ENCODE measurements around the gene MTG1.
"Not testable (repeated sequence)": the region's sequence is repeated elsewhere in the genome, so short reads cannot be mapped to it uniquely, and the experiment has no call there.

Gene MTG1

GRCh38 chr10:133432789-133433188, 38.8 kb downstream of the MTG1 start:
- not testable (repeated sequence) for H3K4me3 ChIP-seq (ENCODE audit: low read depth, low read length); H3K79me2 ChIP-seq; H3K9ac ChIP-seq; H3K27me3 ChIP-seq (ENCODE audit: control insufficient read depth, insufficient read depth, low read length); H3K4me2 ChIP-seq (ENCODE audit: low read length); H3K4me1 ChIP-seq; H2AFZ ChIP-seq; H3K9me3 ChIP-seq (ENCODE audit: control insufficient read depth, low read length); H3K27ac ChIP-seq; H3K36me3 ChIP-seq (ENCODE audit: control insufficient read depth, insufficient read depth, low read length)

- H3K9ac ChIP-seq = no peak overlapping the region
- no peaks in the 10 kb centered on the region for H3K4me1 ChIP-seq
- H3K27ac ChIP-seq = no peak overlapping the region
- H3K79me2 ChIP-seq = no peaks in the 10 kb centered on the region
- no peaks in the 10 kb centered on the region for H3K27me3 ChIP-seq (ENCODE audit: control insufficient read depth, insufficient read depth, low read length)
- H3K4me2 ChIP-seq (ENCODE audit: low read length) = no peak overlapping the region
- H3K36me3 ChIP-seq (ENCODE audit: control insufficient read depth, insufficient read depth, low read length) = no peaks in the 10 kb centered on the region
- H3K4me3 ChIP-seq (ENCODE audit: low read depth, low read length) = no peak overlapping the region
- H2AFZ ChIP-seq = no peak overlapping the region
- TF ChIP-seq CTCF (IDR thresholded peaks at IDR 0.05) = no peak
- H3K9me3 ChIP-seq (ENCODE audit: control insufficient read depth, low read length) = no peaks in the 10 kb centered on the region
Observed at GRCh38 chr10:133438711-133439273, 44.8 kb downstream of the MTG1 start.

- Histone ChIP-seq H3K4me3 (ENCODE audit: low read depth, low read length) (no peak overlapping the region), H3K9me3 (ENCODE audit: control insufficient read depth, low read length) (no peaks in the 10 kb centered on the region), H3K27me3 (ENCODE audit: control insufficient read depth, insufficient read depth, low read length) (no peaks in the 10 kb centered on the region), H3K9ac (no peak overlapping the region), H3K79me2 (no peaks in the 10 kb centered on the region), H3K4me1 (no peaks in the 10 kb centered on the region), H3K36me3 (ENCODE audit: control insufficient read depth, insufficient read depth, low read length) (no peaks in the 10 kb centered on the region), H3K27ac (no peak overlapping the region), H3K4me2 (ENCODE audit: low read length) (no peak overlapping the region), H2AFZ (no peak overlapping the region)
- TF ChIP-seq CTCF (IDR thresholded peaks at IDR 0.05) = no peak
Observed at GRCh38 chr10:133439517-133440461, 45.8 kb downstream of the MTG1 start.

- no peak overlapping the region for H3K4me2 ChIP-seq (ENCODE audit: low read length)
- no peak overlapping the region for H3K9ac ChIP-seq
- H2AFZ ChIP-seq = no peak overlapping the region
- no peaks in the 10 kb centered on the region for H3K4me1 ChIP-seq
- H3K36me3 ChIP-seq (ENCODE audit: control insufficient read depth, insufficient read depth, low read length) = no peaks in the 10 kb centered on the region
- no peaks in the 10 kb centered on the region for H3K79me2 ChIP-seq
- no peaks in the 10 kb centered on the region for H3K27me3 ChIP-seq (ENCODE audit: control insufficient read depth, insufficient read depth, low read length)
- no peak for TF ChIP-seq CTCF (IDR thresholded peaks at IDR 0.05)
- no peak overlapping the region for H3K4me3 ChIP-seq (ENCODE audit: low read depth, low read length)
- no peak overlapping the region for H3K27ac ChIP-seq
- H3K9me3 ChIP-seq (ENCODE audit: control insufficient read depth, low read length) = no peaks in the 10 kb centered on the region
Observed at GRCh38 chr10:133440633-133441285, 46.8 kb downstream of the MTG1 start.

GRCh38 chr10:133441356-133441755, 47.4 kb downstream of the MTG1 start:
- H2AFZ ChIP-seq; H3K9me3 ChIP-seq (ENCODE audit: control insufficient read depth, low read length); H3K4me1 ChIP-seq; H3K4me2 ChIP-seq (ENCODE audit: low read length); H3K4me3 ChIP-seq (ENCODE audit: low read depth, low read length); H3K27ac ChIP-seq; H3K79me2 ChIP-seq; H3K36me3 ChIP-seq (ENCODE audit: control insufficient read depth, insufficient read depth, low read length); H3K9ac ChIP-seq; H3K27me3 ChIP-seq (ENCODE audit: control insufficient read depth, insufficient read depth, low read length): not testable (repeated sequence)

Data from parathyroid adenoma (tissue), 2 donors.